Measurements from ENCODE around the gene MRPL55.

The MRPL55 gene

GRCh38 chr1:228110556-228110955, 1.5 kb upstream of the MRPL55 start:
- Histone ChIP-seq H3K79me2 (ENCODE audit: insufficient read depth, low read length) (peaks cover 20% of the 10 kb centered on the region), H3K36me3 (ENCODE audit: insufficient read depth, low read length) (no peaks in the 10 kb centered on the region; the same call in 1 of the 2 replicates), H3K4me2 (ENCODE audit: low read depth, low read length, poor library complexity, severe bottlenecking) (peak overlapping the region; percentile 86), H3K9ac (ENCODE audit: low read depth, low read length, poor library complexity, severe bottlenecking) (no peak overlapping the region), H3K9me2 (replicated peaks; ENCODE audit: low read depth, low read length) (no peaks in the 10 kb centered on the region), H3K4me3 (ENCODE audit: low read length, poor library complexity, severe bottlenecking) (no peak overlapping the region), H3K4me1 (ENCODE audit: insufficient read depth, low read length, poor library complexity, severe bottlenecking) (peaks cover 16% of the 10 kb centered on the region), H3F3A (ENCODE audit: low read depth) (no peaks in the 10 kb centered on the region), H4K20me1 (ENCODE audit: insufficient read depth, low read length, poor library complexity, severe bottlenecking) (peaks cover 4% of the 10 kb centered on the region), H2AFZ (ENCODE audit: low read length) (no peak overlapping the region), H3K27me3 (ENCODE audit: insufficient read depth, low read length, poor library complexity, severe bottlenecking) (no peaks in the 10 kb centered on the region), H3K9me3 (ENCODE audit: insufficient read depth, low read depth, low read length) (no peaks in the 10 kb centered on the region)
- TF ChIP-seq CTCF (conservative IDR thresholded peaks at IDR 0.05; ENCODE audit: low read length) (no peak), EZH2phosphoT487 (IDR thresholded peaks at IDR 0.05; ENCODE audit: borderline replicate concordance) (no peak)

GRCh38 chr1:228109962-228110488, 926 bp upstream of the MRPL55 start:
- Histone ChIP-seq H3K36me3 (ENCODE audit: insufficient read depth, low read length) (no peaks in the 10 kb centered on the region; the same call in 1 of the 2 replicates), H3K4me3 (ENCODE audit: low read length, poor library complexity, severe bottlenecking) (peak overlapping the region; percentile 94), H2AFZ (ENCODE audit: low read length) (peak overlapping the region; percentile 99), H4K20me1 (ENCODE audit: insufficient read depth, low read length, poor library complexity, severe bottlenecking) (peaks cover 4% of the 10 kb centered on the region), H3F3A (ENCODE audit: low read depth) (no peaks in the 10 kb centered on the region), H3K9ac (ENCODE audit: low read depth, low read length, poor library complexity, severe bottlenecking) (peak overlapping the region; percentile 90), H3K4me1 (ENCODE audit: insufficient read depth, low read length, poor library complexity, severe bottlenecking) (peaks cover 16% of the 10 kb centered on the region), H3K27me3 (ENCODE audit: insufficient read depth, low read length, poor library complexity, severe bottlenecking) (no peaks in the 10 kb centered on the region), H3K9me3 (ENCODE audit: insufficient read depth, low read depth, low read length) (no peaks in the 10 kb centered on the region), H3K79me2 (ENCODE audit: insufficient read depth, low read length) (peaks cover 22% of the 10 kb centered on the region), H3K9me2 (replicated peaks; ENCODE audit: low read depth, low read length) (no peaks in the 10 kb centered on the region), H3K4me2 (ENCODE audit: low read depth, low read length, poor library complexity, severe bottlenecking) (peak overlapping the region; percentile 86)
- TF ChIP-seq CTCF (conservative IDR thresholded peaks at IDR 0.05; ENCODE audit: low read length) = no peak
- no peak for TF ChIP-seq EZH2phosphoT487 (IDR thresholded peaks at IDR 0.05; ENCODE audit: borderline replicate concordance)

- Histone ChIP-seq H4K20me1 (ENCODE audit: insufficient read depth, low read length, poor library complexity, severe bottlenecking) (peaks cover 4% of the 10 kb centered on the region), H3K36me3 (ENCODE audit: insufficient read depth, low read length) (no peaks in the 10 kb centered on the region; the same call in 1 of the 2 replicates), H3K9me3 (ENCODE audit: insufficient read depth, low read depth, low read length) (no peaks in the 10 kb centered on the region), H3K27me3 (ENCODE audit: insufficient read depth, low read length, poor library complexity, severe bottlenecking) (no peaks in the 10 kb centered on the region), H3K9ac (ENCODE audit: low read depth, low read length, poor library complexity, severe bottlenecking) (peak overlapping the region; percentile 90), H3K79me2 (ENCODE audit: insufficient read depth, low read length) (peaks cover 35% of the 10 kb centered on the region), H3F3A (ENCODE audit: low read depth) (no peaks in the 10 kb centered on the region), H2AFZ (ENCODE audit: low read length) (peak overlapping the region; percentile 73), H3K4me1 (ENCODE audit: insufficient read depth, low read length, poor library complexity, severe bottlenecking) (peaks cover 22% of the 10 kb centered on the region), H3K9me2 (replicated peaks; ENCODE audit: low read depth, low read length) (no peaks in the 10 kb centered on the region), H3K4me3 (ENCODE audit: low read length, poor library complexity, severe bottlenecking) (peak overlapping the region; percentile 94), H3K4me2 (ENCODE audit: low read depth, low read length, poor library complexity, severe bottlenecking) (peak overlapping the region; percentile 86)
- no peak for TF ChIP-seq EZH2phosphoT487 (IDR thresholded peaks at IDR 0.05; ENCODE audit: borderline replicate concordance)
- TF ChIP-seq CTCF (conservative IDR thresholded peaks at IDR 0.05; ENCODE audit: low read length) = no peak
Observed at GRCh38 chr1:228108742-228109072, 392 bp downstream of the MRPL55 start.
